Measurements from ENCODE around the gene AUTS2. TPM values are rescaled to one million over a fixed set of nuclear protein-coding genes. Genes with fewer than 3 reads are reported as not detected.

AUTS2 gene
- polyA plus RNA-seq, 1 donor (not counting 4 experiments of a cell fraction or from before 2014, with no cell fraction given), result 4.7 TPM

DNA sequence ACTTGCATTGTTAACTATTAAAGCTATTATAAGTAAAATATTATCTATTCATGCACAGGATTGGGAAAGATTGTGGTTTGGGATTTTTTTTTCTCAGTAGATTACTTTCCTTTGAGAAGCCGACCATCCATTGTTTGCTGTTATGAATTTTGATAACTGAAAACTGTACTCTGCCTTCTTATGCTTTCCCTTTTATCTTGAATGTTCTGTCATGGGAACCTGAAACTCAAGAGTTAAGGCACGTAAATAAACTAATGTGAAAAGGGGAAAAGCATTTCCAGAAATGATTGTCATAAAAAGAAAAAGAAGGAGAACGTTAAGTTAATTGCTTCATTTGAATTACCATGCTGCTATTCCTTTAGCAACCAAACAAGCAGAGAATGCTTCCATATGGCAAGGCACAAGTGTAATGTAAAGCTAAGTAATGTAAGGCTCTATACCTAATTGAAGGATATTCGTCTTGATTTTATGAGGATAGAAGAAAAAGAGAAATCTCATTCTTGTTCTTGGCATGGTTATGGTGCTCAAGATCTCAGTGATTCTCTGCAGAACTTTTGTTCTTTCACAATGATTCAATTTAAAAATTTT is 370.8 kb downstream of the AUTS2 start:
- H3K36me3 ChIP-seq (ENCODE audit: control insufficient read depth in 2 of 2, extremely low read depth in 1 of 2, insufficient read depth in 2 of 2, low read length in 2 of 2), result no peaks in the 10 kb centered on the region
- no peak overlapping the region for H3K4me2 ChIP-seq (ENCODE audit: control insufficient read depth, extremely low read depth, insufficient read depth, low read depth, low read length)
- H3K27ac ChIP-seq (ENCODE audit: control insufficient read depth, insufficient read depth, low read length), result no peak overlapping the region
- H3K9me3 ChIP-seq (ENCODE audit: control insufficient read depth, low read depth, low read length), result no peaks in the 10 kb centered on the region
- H3K27me3 ChIP-seq (ENCODE audit: control insufficient read depth, extremely low read depth, insufficient read depth, low read length), result no peaks in the 10 kb centered on the region
- DNase-seq (ENCODE audit: low read depth, low spot score) (no peak), FAIRE-seq (no peak)
- TF ChIP-seq, protein P1, sequence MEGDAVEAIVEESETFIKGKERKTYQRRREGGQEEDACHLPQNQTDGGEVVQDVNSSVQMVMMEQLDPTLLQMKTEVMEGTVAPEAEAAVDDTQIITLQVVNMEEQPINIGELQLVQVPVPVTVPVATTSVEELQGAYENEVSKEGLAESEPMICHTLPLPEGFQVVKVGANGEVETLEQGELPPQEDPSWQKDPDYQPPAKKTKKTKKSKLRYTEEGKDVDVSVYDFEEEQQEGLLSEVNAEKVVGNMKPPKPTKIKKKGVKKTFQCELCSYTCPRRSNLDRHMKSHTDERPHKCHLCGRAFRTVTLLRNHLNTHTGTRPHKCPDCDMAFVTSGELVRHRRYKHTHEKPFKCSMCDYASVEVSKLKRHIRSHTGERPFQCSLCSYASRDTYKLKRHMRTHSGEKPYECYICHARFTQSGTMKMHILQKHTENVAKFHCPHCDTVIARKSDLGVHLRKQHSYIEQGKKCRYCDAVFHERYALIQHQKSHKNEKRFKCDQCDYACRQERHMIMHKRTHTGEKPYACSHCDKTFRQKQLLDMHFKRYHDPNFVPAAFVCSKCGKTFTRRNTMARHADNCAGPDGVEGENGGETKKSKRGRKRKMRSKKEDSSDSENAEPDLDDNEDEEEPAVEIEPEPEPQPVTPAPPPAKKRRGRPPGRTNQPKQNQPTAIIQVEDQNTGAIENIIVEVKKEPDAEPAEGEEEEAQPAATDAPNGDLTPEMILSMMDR (optimal IDR thresholded peaks at IDR 0.05 in 1 of 3, IDR thresholded peaks at IDR 0.05 in 1 of 3, conservative IDR thresholded peaks at IDR 0.05 in 1 of 3; ENCODE audit: extremely low read depth in 1 of 3, insufficient read depth in 2 of 3, low read length in 3 of 3), result no peak
- no peak for TF ChIP-seq EZH2 (IDR thresholded peaks at IDR 0.05; ENCODE audit: low read length)
- dilution Hi-C loops (cut with MboI; ENCODE audit: extremely low pct_ligation_motif_present, low sequenced_read_pairs), result no loop called here
- no peak overlapping the region for H3K9ac ChIP-seq (ENCODE audit: control insufficient read depth, extremely low read depth, insufficient read depth, low read length)
- H3K4me1 ChIP-seq (ENCODE audit: control insufficient read depth, extremely low read depth, insufficient read depth, low read length), result no peaks in the 10 kb centered on the region
- H3K79me2 ChIP-seq (ENCODE audit: control insufficient read depth, insufficient read depth, low read length), result no peaks in the 10 kb centered on the region
- no peak overlapping the region for H3K4me3 ChIP-seq (ENCODE audit: control insufficient read depth in 2 of 3, extremely low read depth in 1 of 3, insufficient read depth in 2 of 3, low read depth in 1 of 3, low read length in 3 of 3)
- H3K9me1 ChIP-seq (ENCODE audit: control insufficient read depth, extremely low read depth, insufficient read depth, low read length), result no peaks in the 10 kb centered on the region
- H2AFZ ChIP-seq (ENCODE audit: control insufficient read depth, low read length), result no peak overlapping the region
- H4K20me1 ChIP-seq (ENCODE audit: control insufficient read depth, extremely low read depth, insufficient read depth, low read length), result no peaks in the 10 kb centered on the region

DNA sequence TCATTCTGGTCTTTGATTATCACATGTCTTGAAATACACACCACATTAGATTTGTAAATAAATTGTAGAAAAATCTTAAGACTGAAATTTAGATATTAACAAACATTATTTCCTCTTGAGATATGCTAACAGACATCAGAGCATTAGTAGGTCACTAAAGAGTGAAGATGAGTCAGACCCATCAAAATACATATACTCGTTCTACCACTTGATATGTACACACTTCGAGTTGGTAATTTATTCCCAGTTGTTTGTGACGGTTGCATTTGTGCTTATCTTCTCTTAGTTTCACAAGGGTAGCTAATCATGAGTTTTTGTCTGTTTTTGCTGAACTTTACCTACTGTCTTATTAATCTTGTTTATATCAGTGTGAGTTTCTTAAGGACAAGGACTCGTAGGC is 383.4 kb downstream of the AUTS2 start:
- Histone ChIP-seq H3K9ac (ENCODE audit: control insufficient read depth, extremely low read depth, insufficient read depth, low read length) (no peak overlapping the region), H4K20me1 (ENCODE audit: control insufficient read depth, extremely low read depth, insufficient read depth, low read length) (no peaks in the 10 kb centered on the region), H3K9me1 (ENCODE audit: control insufficient read depth, extremely low read depth, insufficient read depth, low read length) (no peaks in the 10 kb centered on the region), H3K4me3 (ENCODE audit: control insufficient read depth in 2 of 3, extremely low read depth in 1 of 3, insufficient read depth in 2 of 3, low read depth in 1 of 3, low read length in 3 of 3) (no peak overlapping the region), H3K4me1 (ENCODE audit: control insufficient read depth, extremely low read depth, insufficient read depth, low read length) (no peaks in the 10 kb centered on the region), H3K27ac (ENCODE audit: control insufficient read depth, insufficient read depth, low read length) (no peak overlapping the region), H3K36me3 (ENCODE audit: control insufficient read depth in 2 of 2, extremely low read depth in 1 of 2, insufficient read depth in 2 of 2, low read length in 2 of 2) (no peaks in the 10 kb centered on the region), H3K9me3 (ENCODE audit: control insufficient read depth, low read depth, low read length) (no peaks in the 10 kb centered on the region), H3K4me2 (ENCODE audit: control insufficient read depth, extremely low read depth, insufficient read depth, low read depth, low read length) (no peak overlapping the region), H2AFZ (ENCODE audit: control insufficient read depth, low read length) (no peak overlapping the region), H3K79me2 (ENCODE audit: control insufficient read depth, insufficient read depth, low read length) (no peaks in the 10 kb centered on the region), H3K27me3 (ENCODE audit: control insufficient read depth, extremely low read depth, insufficient read depth, low read length) (no peaks in the 10 kb centered on the region)
- no peak for TF ChIP-seq EZH2 (IDR thresholded peaks at IDR 0.05; ENCODE audit: low read length)
- TF ChIP-seq, protein P1 (optimal IDR thresholded peaks at IDR 0.05 in 1 of 3, IDR thresholded peaks at IDR 0.05 in 1 of 3, conservative IDR thresholded peaks at IDR 0.05 in 1 of 3; ENCODE audit: extremely low read depth in 1 of 3, insufficient read depth in 2 of 3, low read length in 3 of 3), result no peak
- dilution Hi-C loops (cut with MboI; ENCODE audit: extremely low pct_ligation_motif_present, low sequenced_read_pairs), result no loop called here
- no peak for FAIRE-seq
- no peak for DNase-seq (ENCODE audit: low read depth, low spot score)
